CD1c-positive myeloid dendritic cell (primary cell): ENCODE measurements around the gene CACNA1C.

Source experiments
- DNase-seq: peaks from one replicate; pipeline ENCODE4 v3.0.0-alpha.2; 2016; ENCODE audit errors: extremely low spot score

Gene CACNA1C

DNA sequence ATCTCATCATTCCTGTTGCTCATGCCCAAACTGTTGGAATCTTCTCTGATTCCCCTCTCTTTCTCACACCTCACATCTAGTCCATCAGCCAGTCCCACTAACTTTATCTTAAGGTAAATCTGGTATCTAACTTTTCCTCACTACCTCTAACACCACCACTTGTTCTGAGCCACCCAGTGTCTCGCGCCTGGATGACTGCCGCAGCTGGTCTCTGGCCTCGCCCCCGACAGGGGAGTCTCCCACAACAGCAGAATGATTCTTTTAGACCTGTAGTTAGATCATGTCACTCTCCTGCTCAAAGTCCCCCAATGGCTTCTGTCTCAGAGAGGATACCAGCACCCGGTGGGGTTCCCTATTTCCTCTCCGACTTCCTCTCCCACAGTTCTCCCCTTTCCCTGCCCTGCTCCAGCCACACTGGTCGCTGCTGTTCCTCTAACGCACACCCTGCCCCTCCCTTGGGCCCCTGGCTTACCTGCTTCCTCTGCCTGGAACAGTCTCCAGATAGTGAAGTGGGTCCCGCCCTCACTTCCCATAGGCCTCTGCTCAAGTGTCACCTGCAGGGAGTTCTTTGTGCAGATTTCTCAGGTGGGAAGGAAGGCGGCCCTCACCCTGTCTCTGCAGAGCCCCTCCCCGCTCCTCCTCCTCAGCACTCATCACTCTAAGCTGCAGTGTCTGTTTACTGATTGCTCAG is 403.5 kb downstream of the CACNA1C start:
- no peak for DNase-seq

DNA sequence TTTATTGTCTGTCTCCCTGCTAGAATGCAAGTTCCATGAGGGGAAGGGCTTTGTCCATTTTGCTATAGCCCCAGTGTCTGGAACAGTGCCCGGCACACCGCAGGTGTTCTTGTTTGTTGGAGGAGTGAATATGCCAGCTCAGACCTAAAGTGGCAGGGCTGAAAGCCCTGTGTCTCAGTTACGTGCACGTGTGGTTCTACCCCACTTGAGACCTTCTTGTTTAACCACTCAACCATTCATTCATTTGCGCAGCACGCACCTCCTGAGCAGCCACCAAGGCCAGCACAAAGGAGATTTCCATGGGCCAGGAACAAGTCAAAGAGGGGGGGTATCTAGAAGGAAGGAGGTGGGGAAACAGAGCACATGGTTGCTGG is 404.0 kb downstream of the CACNA1C start:
- DNase-seq = no peak

DNA sequence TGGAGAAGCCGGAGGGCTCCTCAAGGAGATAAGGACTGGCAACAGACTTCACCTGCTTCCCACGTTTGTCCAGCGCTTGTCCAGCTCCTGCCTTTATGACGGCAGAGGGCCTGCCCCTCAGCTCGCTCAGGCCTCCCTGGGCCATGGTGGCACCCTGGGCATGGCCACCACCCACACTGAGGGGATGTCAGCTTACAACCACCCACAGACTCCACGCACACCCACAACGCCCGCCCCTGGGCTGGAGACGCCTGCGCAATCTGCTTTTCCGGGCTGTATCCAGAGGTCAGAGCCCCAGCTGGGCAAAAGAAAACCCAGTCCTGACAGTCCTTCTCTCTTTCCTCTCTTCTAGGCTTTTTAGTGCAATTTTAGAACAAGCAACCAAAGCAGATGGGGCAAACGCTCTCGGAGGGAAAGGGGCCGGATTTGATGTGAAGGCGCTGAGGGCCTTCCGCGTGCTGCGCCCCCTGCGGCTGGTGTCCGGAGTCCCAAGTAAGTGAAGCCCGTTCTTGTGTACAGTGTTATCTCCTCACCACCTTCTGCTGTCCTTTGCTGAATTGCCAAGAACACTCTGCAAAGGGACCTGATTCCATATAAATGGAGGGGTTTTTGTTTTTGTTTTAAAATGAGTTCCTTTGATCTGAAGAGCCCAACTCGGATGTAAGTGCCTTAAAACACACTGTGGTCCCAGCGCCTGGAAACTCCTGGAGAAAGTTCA is 404.6 kb downstream of the CACNA1C start:
- DNase-seq = no peak

DNA sequence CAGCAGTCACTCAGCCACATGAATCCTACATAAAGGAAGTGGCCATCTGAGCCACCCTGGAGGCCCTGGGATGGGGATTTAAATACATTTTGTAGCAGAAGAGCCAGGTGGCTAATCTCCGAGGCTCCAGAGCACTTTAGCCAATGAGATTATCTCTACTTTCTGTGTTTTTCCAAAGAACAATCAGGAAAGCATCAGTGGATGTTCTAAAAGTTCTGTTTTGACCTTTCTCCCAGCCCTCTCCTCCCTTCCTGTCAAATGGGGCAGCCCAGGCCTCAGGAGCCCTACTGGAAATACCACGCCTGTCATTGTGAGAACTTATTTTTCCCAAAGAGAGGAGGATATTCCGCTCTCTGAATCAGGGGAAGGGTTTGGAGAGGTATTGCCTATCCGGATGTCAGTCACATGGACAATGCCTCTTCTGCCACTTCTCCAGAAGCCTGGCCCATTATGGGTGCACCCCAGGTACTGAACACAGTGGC is 405.2 kb downstream of the CACNA1C start:
- no peak for DNase-seq

DNA sequence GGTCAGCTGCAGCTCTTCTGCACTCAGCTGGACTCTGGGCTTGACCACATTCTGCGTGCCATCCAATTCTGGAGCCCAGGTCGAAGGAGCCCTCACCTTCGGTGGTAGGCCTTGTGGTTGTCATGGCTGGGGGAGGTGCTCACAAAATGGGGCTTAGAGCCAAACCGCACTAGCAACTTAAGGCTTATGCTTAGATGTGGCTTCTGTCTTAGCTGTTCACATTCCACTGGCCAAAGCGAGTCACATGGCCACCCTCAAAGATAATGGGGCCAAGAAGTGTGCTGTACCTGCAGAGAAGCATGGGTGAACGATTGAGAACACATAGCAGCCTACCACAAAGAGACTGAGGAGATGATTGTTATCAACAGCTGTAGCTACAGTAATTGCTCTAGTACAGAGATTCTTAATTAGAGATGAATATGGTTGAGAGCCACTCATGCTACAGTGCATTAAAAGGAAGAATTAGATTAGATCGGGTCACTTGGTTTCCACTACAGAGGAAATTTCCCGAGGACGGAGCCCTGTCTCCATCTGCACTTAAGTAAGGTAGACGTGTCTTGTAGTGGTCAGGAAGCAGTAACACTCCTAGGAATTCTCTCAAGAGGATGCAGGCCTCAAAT is 407.4 kb downstream of the CACNA1C start:
- DNase-seq = no peak

DNA sequence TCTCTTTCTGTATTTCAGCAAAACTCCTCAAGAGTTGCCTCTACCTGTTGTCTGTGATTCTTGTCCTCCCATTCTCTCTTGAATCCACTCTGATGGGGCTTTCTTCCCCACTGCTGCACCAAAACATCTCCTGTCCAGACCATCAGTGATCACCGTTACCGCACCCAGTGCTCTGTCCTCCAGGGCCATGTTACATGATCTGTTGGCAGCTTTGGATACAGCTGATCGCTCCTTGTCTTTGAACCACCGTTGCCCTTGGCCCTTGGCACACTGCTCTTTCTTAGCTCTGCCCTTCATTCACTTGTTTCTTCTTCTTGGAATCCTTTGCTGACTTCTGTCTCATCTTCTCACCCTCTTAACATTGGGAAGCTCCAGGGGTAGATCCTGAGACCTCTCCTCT is 408.3 kb downstream of the CACNA1C start:
- no peak for DNase-seq

DNA sequence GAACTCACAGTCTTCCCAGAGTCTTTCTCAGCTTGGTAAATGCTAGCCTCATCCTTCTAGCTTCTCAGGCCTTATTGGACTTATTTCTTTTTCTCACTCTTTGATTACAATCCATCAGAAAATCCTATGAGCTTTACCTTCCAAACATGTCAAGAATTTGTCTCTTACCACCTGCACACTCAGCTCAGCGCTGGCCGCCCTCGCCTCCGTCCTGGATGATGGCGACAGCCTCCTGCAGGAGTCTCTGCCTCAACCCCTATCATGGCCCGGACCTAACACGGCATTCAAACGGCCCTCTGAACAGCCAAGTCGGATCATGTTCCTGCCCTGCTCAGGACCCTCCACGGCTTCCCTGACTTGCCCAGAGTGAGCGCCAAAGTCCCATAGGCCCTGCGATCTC is 408.9 kb downstream of the CACNA1C start:
- DNase-seq = no peak

DNA sequence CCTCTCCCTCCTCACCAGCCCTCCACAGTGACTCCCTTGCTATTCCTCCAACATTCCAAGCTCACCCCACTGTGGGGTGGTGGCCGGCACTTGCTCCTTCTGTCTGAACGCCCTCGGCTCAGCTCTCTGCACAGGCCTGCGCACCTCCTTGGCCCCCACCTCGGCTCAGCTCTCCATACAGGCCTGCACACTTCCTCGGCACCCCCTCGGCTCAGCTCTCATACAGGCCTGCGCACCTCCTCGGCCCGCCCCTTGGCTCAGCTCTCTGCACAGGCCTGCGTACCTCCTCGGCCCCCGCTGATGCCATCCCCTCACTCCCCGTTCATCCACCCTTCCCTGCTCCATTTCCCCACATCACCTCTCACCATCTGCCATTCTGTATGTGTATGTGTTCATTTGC is 409.3 kb downstream of the CACNA1C start:
- no peak for DNase-seq

DNA sequence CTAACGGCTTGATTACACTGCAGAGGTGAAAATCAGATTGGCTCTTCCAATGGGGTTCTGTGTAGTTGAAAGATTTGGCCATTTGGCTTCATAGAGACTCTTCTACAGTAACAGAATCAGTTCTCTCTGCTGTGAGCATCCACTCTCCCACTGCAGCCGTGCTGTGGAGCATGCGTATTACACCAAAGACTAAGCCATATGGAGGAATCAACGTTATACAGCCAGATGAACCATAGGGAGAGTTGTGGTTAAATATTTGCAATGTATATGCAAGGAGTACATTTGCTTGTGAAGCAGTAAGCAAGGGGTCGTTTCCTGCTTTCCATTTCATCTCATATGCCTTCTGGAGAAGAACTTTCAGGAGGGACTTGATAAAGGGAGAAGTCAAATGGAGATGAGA is 410.9 kb downstream of the CACNA1C start:
- no peak for DNase-seq

DNA sequence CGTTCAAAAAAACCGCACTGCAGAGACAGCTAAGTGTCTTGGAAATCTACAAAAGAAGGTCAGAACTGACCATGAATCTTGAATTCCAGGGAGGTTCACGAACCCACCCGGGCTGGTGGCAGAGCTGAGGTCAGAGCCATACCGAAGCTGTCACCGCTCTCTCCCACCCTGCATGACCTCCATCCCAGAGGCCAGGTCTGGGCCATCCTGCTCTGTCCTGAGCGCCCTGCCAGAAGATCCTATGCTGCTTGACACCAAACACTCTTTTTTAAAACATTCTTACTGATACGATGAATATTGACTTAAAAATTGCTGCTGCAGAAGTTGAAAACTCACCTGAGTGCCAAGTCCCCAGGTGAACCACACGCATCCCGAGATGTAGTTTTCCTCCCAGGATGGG is 412.9 kb downstream of the CACNA1C start:
- DNase-seq = no peak

DNA sequence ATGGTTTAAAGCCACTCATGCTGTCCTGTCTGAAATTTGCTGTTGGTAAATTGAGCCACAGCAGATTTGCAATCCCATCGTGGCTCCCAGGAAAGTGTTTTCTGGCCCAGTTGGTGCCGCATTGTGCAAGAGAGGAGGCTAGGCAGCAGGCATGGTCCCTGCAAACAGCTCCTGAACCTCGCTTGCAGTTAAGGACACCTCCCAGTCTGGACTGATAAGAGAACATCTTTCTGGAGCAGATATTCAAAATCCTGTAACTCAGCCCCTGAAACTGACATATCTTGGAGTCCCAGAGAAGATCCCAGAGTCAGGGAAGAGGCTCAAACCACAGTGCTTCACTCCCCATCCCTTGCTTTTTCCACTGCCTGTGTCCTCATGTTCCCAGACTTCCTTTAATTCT is 413.4 kb downstream of the CACNA1C start:
- DNase-seq = no peak

DNA sequence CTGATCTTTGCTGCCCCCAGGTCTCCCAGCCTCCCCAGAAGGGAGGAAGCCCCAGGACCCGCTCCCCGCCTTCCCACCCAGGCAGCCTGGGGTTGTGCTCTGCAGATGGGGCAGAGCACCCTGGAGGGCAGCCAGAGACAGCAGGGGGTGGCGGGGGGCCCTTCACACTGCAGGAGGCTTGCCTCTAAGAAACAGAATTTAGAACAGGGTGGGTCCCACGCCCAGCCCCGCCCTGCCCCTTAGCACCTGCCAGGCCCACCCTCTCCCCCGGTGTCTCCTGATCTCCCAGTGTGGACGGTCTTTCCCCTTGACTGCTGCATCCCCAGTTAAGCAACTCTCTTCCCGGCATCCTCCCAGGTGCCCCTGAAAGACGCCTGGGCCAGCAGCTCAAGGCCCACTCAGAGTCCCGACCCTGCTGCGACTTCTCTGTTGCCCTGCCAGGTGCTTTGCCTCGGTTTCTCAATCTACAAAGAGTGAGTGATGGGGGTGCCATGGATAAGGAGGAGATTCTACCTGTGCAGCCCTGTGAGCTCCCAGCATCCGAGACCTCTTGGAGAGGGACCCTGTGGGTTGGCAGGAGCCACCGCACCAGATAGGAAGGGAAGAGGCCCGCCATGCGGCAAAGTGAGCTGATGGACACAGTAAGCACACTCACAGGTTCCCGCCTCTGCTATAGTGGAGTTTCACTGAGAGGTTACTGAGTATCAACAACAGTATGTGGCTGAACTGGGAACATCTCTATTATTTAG is 414.8 kb downstream of the CACNA1C start:
- DNase-seq = no peak

DNA sequence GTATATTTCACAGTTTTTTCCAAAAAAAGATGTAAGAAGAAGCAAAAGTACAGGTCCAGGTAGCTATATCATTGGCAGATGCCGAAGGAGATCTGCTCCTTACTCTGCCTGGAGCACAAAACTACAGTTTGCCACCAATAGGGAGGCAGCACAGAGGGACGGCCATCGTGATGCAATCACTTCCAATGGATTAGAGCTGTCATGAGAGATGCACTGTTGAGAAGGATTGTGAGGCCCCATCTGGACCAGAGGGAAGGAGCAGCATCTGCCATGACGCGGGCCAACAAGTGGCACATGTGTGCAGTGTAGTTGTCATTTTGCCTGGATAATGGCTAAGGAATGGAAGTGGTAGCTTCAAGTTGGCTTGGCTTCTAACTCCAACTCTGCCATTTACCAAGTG is 423.2 kb downstream of the CACNA1C start:
- no peak for DNase-seq

DNA sequence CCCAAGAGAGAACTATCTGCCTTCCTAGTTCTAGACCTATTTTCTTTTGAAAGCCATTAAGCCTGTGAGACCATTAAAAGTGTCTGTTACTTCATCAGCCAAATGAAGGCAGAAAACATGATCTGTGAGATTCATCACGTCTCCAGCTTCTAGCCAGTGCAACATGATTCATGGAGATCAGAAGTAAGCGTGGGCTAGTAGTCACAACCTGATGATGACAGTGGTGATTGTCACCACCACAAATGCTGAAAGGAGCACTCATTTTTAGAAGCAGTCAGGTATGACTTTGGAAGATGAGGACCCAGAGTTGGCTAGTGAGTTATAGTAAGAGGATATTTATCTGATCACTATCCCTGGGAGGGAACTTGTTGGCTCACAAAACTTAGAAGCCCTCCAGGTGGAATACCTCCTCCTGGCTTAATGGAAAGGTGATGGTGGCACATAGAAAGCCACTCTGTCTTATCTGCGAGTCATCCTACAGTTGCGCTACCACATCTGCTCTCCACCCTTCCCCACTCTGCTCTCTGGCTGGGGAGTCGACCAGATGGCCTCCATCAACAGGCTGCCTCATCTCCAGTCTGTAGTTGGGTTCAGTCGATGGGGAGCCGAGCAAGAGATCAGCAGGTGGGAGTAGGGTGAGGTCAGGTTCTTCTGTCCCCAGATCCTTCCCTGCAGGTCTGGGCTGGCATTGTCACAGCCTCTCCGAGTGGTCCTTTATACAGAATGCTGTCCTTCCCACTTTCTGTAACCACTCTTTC is 424.4 kb downstream of the CACNA1C start:
- no peak for DNase-seq

DNA sequence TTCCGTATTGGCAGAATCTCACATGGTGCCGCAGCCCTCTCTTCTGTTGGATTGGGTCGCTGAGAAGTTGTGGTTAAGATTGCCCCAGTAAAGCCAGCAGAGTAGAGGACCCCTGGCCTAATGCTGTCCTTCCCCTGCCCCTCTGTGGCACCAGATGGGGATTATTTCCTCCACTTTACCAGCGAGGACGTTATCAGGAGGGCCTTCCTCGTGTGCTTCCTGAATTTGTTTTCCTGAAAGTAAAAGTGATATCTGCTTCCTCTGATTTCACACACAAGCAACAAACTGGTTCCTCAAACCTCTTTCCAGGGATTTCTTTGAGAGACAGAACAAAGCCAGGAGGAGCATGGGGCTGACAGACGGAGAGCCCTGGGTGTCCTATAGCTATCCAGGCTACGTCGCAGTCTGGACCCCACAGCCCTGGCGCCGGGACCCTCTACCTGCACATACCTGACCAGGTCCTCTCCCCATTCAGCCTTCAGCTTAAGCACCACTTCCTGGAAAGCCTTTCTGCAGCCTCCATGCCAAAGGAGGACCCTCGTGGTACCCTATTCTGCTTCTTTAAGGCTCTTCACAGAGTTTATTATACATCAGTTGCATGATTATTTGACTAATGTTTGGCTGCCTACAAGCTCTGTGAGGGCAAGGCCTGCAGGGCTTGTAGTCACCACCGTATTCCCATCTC is 427.2 kb downstream of the CACNA1C start:
- DNase-seq = peak; percentile 55

DNA sequence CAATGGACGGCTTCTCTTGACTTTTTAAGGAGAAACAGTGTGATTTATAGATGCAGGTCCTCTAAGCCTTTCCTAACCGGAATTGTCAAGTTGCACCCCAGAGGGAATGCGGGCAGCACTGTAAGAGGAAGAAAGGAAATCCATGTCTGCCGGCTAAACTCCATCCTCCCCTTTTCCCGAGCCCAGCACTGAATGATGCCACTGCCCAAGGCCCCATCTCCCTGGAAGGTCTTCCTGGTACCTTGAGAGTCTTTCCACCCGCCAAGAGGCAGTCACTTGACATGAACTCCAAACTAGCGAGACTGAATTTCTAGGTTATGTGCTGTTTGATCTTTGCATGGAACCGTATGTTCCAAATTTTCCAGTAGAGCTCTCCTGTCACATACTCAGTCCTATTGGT is 428.6 kb downstream of the CACNA1C start:
- DNase-seq = no peak

DNA sequence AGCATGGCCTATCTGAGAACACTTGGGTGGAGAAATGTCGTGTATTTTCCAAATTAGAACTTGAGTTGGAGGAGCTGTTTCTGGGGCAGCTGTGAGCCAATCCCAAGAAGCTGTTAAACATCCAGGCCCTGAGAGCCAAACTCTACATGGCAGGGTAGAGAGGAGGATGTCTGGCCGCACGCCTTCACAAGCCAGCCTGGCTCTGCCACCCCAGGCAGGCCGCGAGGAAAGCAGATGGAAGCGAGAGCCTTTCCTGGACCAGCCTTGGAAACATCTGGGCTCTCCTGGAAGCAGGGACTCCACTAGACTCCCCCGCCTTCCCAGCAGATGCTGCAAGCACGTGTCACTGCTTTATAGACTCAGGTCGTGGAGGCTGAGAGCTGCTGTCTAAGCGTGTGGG is 429.2 kb downstream of the CACNA1C start:
- no peak for DNase-seq

DNA sequence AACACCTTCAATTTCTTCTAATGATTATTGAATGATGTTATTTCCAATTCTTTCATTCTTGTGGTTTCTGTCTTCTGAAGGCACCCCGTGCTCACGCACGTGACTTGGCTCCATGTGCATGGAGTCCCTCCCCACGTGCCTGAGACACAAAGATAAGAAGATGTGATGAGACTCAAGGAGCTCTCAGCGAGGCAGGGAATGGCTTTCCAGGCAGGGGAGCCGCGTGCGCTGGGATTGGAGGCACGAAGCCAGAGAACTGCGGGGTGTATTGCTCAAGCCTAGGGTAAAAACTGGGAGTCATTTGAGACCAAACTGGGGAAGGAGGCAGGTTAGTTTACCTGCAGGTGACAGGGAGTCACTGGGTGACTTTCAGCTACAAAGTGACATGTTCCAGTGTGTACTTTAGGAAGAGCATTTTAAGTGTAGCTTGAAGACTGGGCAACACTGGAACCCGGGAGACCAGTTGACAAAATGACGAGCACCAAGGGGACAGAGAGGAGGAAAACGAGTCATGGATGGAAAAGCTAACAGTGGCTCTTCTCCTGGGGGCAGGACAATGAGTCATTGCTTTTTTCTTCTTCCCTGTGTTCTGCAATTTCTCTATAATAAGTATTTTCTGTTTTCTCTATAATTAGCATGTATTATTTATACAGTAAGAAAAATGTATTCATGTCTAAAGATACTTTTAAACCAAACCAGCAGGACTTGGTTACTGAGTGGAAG is 430.3 kb downstream of the CACNA1C start:
- no peak for DNase-seq

DNA sequence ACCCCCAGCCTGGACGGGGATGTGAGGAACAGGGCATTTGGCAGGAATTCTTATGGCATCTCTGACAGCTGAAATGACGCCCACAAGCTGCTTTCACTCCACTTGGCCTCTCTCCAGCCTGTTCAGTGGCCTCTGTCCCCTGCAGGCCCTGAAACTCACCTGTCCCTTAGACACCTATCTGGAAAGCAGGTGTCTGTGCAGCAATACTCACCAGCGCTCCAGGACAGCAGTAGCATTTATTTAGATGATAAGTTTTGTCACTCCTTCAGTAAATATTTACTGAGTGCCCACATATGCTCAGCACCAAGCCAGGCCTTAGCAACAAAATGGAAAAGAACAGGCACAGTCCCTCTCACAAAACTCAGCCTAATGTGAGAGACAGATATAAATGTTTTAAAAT is 430.9 kb downstream of the CACNA1C start:
- DNase-seq = no peak

DNA sequence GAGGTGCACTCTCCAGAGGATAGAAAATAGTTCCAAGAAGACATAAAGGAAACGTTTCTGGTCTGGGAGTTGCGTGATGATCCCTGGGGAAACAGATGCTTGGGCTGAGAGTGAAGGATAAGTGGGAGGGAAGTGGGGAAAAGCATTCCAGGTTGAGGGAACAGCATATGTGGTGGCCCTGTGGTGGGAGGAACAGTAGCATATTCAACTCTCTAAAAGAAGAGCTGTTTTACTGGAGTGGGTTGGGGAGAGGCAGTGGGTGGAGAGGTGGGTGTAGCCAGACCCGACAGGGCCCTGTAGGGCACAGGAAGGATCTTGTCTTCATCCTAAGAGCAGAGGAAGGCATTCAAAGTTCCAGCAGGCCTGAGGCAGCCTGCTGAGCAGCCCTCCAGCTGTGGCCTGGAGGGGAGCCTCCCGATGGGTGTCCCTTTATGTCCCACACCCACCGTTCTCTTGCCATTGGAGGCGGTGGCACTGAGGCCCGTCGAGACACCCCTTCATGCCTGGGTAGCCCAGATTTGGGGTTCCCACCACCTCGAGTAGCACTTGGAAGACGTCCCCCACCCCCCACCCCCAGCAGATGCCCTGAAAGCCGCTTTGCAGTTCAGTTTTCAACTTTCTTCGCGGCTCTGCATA is 431.5 kb downstream of the CACNA1C start:
- no peak for DNase-seq
